NT2/D1 (cell line): ENCODE results near the gene CABLES1.

Experiments used
- SUZ12 ChIP-seq: IDR thresholded peaks from 2 replicates; pipeline ENCODE4 v1.6.1; 2011; ENCODE audit not compliant: insufficient read length, insufficient read depth; ENCODE audit errors: extremely low read depth
- YY1 ChIP-seq: IDR thresholded peaks from 2 replicates; pipeline ENCODE4 v1.6.1; 2011; ENCODE audit not compliant: insufficient read length, insufficient read depth
- ZNF274 ChIP-seq: IDR thresholded peaks from 2 replicates; pipeline ENCODE4 v1.6.1; 2011; ENCODE audit warnings: mild to moderate bottlenecking, low read depth, low read length

DNA sequence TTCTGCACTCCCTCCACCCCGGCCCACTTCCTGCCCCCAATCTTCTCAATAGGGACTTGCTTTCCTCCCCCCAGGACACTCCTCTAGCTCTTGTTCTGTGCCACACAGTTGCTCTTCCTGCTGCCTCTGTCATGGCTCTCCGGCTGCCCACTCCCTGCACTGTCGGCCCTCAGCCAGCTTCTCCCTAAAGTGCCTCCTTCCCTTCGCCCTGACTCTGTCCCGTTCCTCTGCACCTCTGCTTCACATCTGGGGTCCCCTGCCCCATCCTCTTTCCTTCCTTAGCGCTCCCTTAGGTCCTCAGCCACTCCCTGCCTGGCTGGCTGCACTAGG, 132.1 kb downstream of the CABLES1 start:
- TF ChIP-seq YY1 = no peak
- TF ChIP-seq ZNF274 = no peak
- TF ChIP-seq SUZ12 = no peak
